Measurements from ENCODE around the gene MARF1. TPM values are rescaled to one million over a fixed set of nuclear protein-coding genes. Genes with fewer than 3 reads are reported as not detected.
A peak's percentile ranks its signal among the peaks of the same experiment; 100 is the strongest.
"Not testable (repeated sequence)": the region's sequence is repeated elsewhere in the genome, so short reads cannot be mapped to it uniquely, and the experiment has no call there.

Gene MARF1
- total and polyA plus RNA-seq, 9 of the 15 experiments (the other 6 are each of a cell fraction or from before 2014, with no cell fraction given) = 4.7 to 33.2 (median 11.7) TPM

- CTCF ChIA-PET (ENCODE audit: low intra/inter-chr PET ratio) = interaction anchor here (0.6 kb wide), 1 partner anchor 94 kb away, joined by 3 read pairs; no protein-coding TSS in a partner anchor
- in situ Hi-C loops (cut with MboI); H3K27me3 ChIP-seq (ENCODE audit: control insufficient read depth in 2 of 2, insufficient read depth in 2 of 2, low read length in 2 of 2); BruUV-seq (replicated peaks); H4K20me1 ChIP-seq (replicated peaks; ENCODE audit: control insufficient read depth, insufficient read depth, low read length); H3K9me3 ChIP-seq (replicated peaks; ENCODE audit: control insufficient read depth, insufficient read depth, low read depth, low read length); H3K9me1 ChIP-seq (ENCODE audit: control insufficient read depth, insufficient read depth, low read length): not testable (repeated sequence)
- Histone ChIP-seq H3K4me1 (replicated peaks in 1 of 2; ENCODE audit: control insufficient read depth in 2 of 2, insufficient read depth in 2 of 2, low read length in 2 of 2) (peaks cover 26 to 52% of the 10 kb centered on the region in 2 experiments), H3K27ac (ENCODE audit: extremely low read depth, low read depth, low read length) (peak overlapping the region; percentile 91), H2AFZ (ENCODE audit: low read depth, low read length) (peak overlapping the region; percentile 97), H3K79me2 (ENCODE audit: control insufficient read depth, insufficient read depth, low read length) (peaks cover 23% of the 10 kb centered on the region; the same call in 2 of the 3 replicates), H3K4me2 (ENCODE audit: insufficient read depth, low read length) (peak overlapping the region; percentile 81), H3K9ac (ENCODE audit: insufficient read depth in 1 of 2, low read depth in 2 of 2, low read length in 2 of 2) (peak overlapping the region; percentile 1 to 69; a peak in 3 of 4 replicates), H3K4me3 (peak overlapping the region; percentile 42), H3K36me3 (ENCODE audit: control insufficient read depth, insufficient read depth, low read length) (peaks cover 10% of the 10 kb centered on the region; the same call in 2 of the 3 replicates)
- intact Hi-C loops (cut with micrococcal nuclease) = loop anchor here (10.0 kb wide), 1 partner anchor 71 kb away; the partner anchor contains the start of gene MARF1
- ATAC-seq = peak; percentile 9
- FAIRE-seq = peak; percentile 74
- 2% methylated on average over 11 of the region's 11 CpGs for WGBS (ENCODE audit: insufficient coverage, low coverage, missing lambda C conversion rate)
- POLR2A ChIA-PET = interaction anchor here (0.6 to 2.7 kb wide), 11 partner anchors 10 to 940 kb away, joined by 3 to 21 read pairs (median 4); partner anchors contain the start of gene MARF1
- DNase-seq (ENCODE audit: extremely low read depth in 1 of 4, low spot score in 3 of 4) = peak in 1 of 4 experiments; percentile 73
- TF ChIP-seq ERF (CRISPR knock-in tag; IDR thresholded peaks at IDR 0.05) (peak; percentile 88), PATZ1 (CRISPR knock-in tag; IDR thresholded peaks at IDR 0.05; ENCODE audit: borderline replicate concordance) (peak; percentile 91; the same call in 1 of the 2 replicates), PHF8 (IDR thresholded peaks at IDR 0.05; ENCODE audit: borderline replicate concordance, low read length) (peak; percentile 32; the same call in 1 of the 2 replicates), OTX1 (CRISPR knock-in tag; IDR thresholded peaks at IDR 0.05) (peak; percentile 65; the same call in 1 of the 2 replicates), TBP (optimal IDR thresholded peaks at IDR 0.05; ENCODE audit: low read depth, low read length) (peak; percentile 70), NFIX (CRISPR knock-in tag; IDR thresholded peaks at IDR 0.05; ENCODE audit: low read depth) (0 out of 2 replicates have a peak, but pooled peaks have one; percentile 22), CREM (IDR thresholded peaks at IDR 0.05; ENCODE audit: low read depth) (peak; percentile 33; the same call in 1 of the 2 replicates), ZNF133 (CRISPR knock-in tag; IDR thresholded peaks at IDR 0.05) (peak; percentile 67; the same call in 1 of the 2 replicates), ZFP1 (CRISPR knock-in tag; IDR thresholded peaks at IDR 0.05) (peak; percentile 77), RBFOX2 (IDR thresholded peaks at IDR 0.05; ENCODE audit: low read depth, low read length) (peak; percentile 80), TFAP4 (CRISPR knock-in tag; IDR thresholded peaks at IDR 0.05; ENCODE audit: borderline replicate concordance) (peak; percentile 38; the same call in 1 of the 2 replicates), ZNF212 (CRISPR knock-in tag; IDR thresholded peaks at IDR 0.05) (0 out of 2 replicates have a peak, but pooled peaks have one; percentile 10), TEAD2 (tag; IDR thresholded peaks at IDR 0.05) (0 out of 2 replicates have a peak, but pooled peaks have one; percentile 44), POLR2H (tag; IDR thresholded peaks at IDR 0.05; ENCODE audit: low read depth) (peak; percentile 96), PREB (CRISPR knock-in tag; IDR thresholded peaks at IDR 0.05) (0 out of 2 replicates have a peak, but pooled peaks have one; percentile 57), SMAD4 (CRISPR knock-in tag; conservative IDR thresholded peaks at IDR 0.05) (peak; percentile 98)
These were observed 68.9 kb downstream of the MARF1 start for GRCh38 chr16:15573896-15574613.
